Heart left ventricle (tissue), 16 donors: ENCODE data around the gene RPL29. TPM values are rescaled to one million over a fixed set of nuclear protein-coding genes. Genes with fewer than 3 reads are reported as not detected.
"Not testable (repeated sequence)": the region's sequence is repeated elsewhere in the genome, so short reads cannot be mapped to it uniquely, and the experiment has no call there.

Experiments
- ATAC-seq, 4 donors: fragments of 200-7000 bp; cut with Tn5 transposase; one replicate each; pipeline ENCODE4 v1.9.1; 2020 to 2022; ENCODE audit warnings: moderate library complexity in 4 of 4, mild to moderate bottlenecking in 3 of 4, moderate number of reproducible peaks in 1 of 4
- DNase-seq, 5 donors: peaks; one replicate each; pipeline ENCODE4 v3.0.0-alpha.2; 2020
- H3K27ac ChIP-seq, 12 donors: fragments of 200-600 bp; sonication (generic) in 4 of 12; one replicate each; pipeline versions ENCODE4 v1.5.0 to v1.8.0; 2016 to 2022; ENCODE audit warnings: mild to moderate bottlenecking in 2 of 12
- H3K27me3 ChIP-seq, 9 donors: fragments of 200-600 bp; sonication (generic) in 2 of 9; one replicate each; pipeline versions ENCODE4 v1.5.1 to v1.8.0; 2016 to 2022; ENCODE audit warnings: mild to moderate bottlenecking in 3 of 9
- H3K36me3 ChIP-seq, 9 donors: fragments of 200-600 bp; sonication (generic) in 2 of 9; one replicate each; pipeline versions ENCODE4 v1.5.0 to v1.8.0; 2018 to 2022; ENCODE audit warnings: mild to moderate bottlenecking in 2 of 9
- H3K4me1 ChIP-seq, 12 donors: fragments of 200-600 bp; sonication (generic) in 4 of 12; one replicate each; pipeline versions ENCODE4 v1.5.0 to v1.8.0; 2016 to 2022; ENCODE audit warnings: mild to moderate bottlenecking in 3 of 12
- H3K4me3 ChIP-seq, 12 donors: fragments of 200-600 bp; sonication (generic) in 4 of 12; one replicate each; pipeline versions ENCODE4 v1.5.0 to v1.8.0; 2017 to 2022; ENCODE audit warnings: mild to moderate bottlenecking in 9 of 12, moderate library complexity in 4 of 12
- H3K9me3 ChIP-seq, 12 donors: fragments of 200-600 bp; sonication (generic) in 4 of 12; one replicate each; pipeline versions ENCODE4 v1.5.0 to v1.8.0; 2016 to 2022; ENCODE audit warnings: mild to moderate bottlenecking in 1 of 12
- CTCF ChIP-seq, 12 donors: fragments of 200-600 bp; sonication (generic) in 4 of 12; IDR thresholded peaks; one replicate each; pipeline versions ENCODE4 v1.5.0 to v1.8.0; 2018 to 2022; ENCODE audit warnings: antibody characterized with exemption in 12 of 12, mild to moderate bottlenecking in 5 of 12
- POLR2A ChIP-seq, 2 donors: fragments of 450-650 bp; IDR thresholded peaks; one replicate each; pipeline ENCODE4 v1.6.1; 2017; ENCODE audit warnings: antibody characterized with exemption in 2 of 2, mild to moderate bottlenecking in 2 of 2, moderate library complexity in 2 of 2
- WGBS, 4 donors: extraction: QIAGEN DNeasy Blood & Tissue Kit in 2 of 4; methylation state at CpG; one replicate each; pipeline versions ENCODE4 v1.1.5 to v1.1.7; 2013 to 2018; 5-methylcytosine and 5-hydroxymethylcytosine counted together
- intact Hi-C, 10 donors: fragments of 100-400 bp; cut with DNase I; formaldehyde crosslinking; loops; one replicate each; pipeline versions ENCODE4 v1.11.1 to v1.14.2; 2022
- polyA plus RNA-seq, 2 donors: library from polyadenylated mRNA; stranded (reverse); fragments of 200-250 nt; gene quantifications; one replicate each; pipeline ENCODE4 v1.2.3, GENCODE V29; 2013
- total RNA-seq, 9 donors: library from RNA; depleted of rRNA in 2 of 9; stranded (reverse); fragments of >200 nt in 2 of 9; fragmentation: NEBNext Ultra II Directional in 3 of 9; extraction: Animal tissue kit (Norgen Biotek cat#: 25700) in 3 of 9; gene quantifications; one replicate each; pipeline versions ENCODE4 v1.1.0 to v1.2.4, GENCODE V29; 2016 to 2023
- donor health status: ischemic (EF 13 %, LVEDD 7.1; RV severe dilation, severe dysfunction).
- donor health status: healthy with polysubstance abuse.
- donor health status: DM: no; HTN: yes; CAD: no.
- donor health status: DM: no; HTN: no; CAD: no.
- donor health status: ischemic (EF 25% LVEDD 6.9; RV normal size, moderate dysfunction).
- donor health status: ischemic (EF 25% LVEDD 5.7; RV mildly dilated, moderate dysfunction).
- donor health status: healthy.
- donor health status: DM: yes; HTN: yes; CAD: no.
- donor health status: ischemic (EF 35%, LVEDD 5.7; RV mildly dilated, moderate dysfunction).
- donor health status: nonischemic (EF 11% LVEDD 7.7; RV severe dilation, severe dysfunction).
- donor health status: DM: yes; HTN: yes; CAD: no.
- donor health status: PGD.
- donor health status: ischemic (EF 29% LVEDD 5.4; RV normal size, mild dysfunction).
- donor health status: nonischemic (EF 23%, LVEDD 6.1; RV moderate dilation, normal function).

RPL29 gene
- total and polyA plus RNA-seq, 11 donors = 515 to 1,405 (median 731) TPM

- 88 to 96% (median 92%) methylated on average over 2 to 3 of the region's 3 CpGs for WGBS, 4 donors
- TF ChIP-seq CTCF (IDR thresholded peaks at IDR 0.05) (no peak), POLR2A (IDR thresholded peaks at IDR 0.05) (no peak)
- peaks cover 0 to 24% (median 8%) of the 10 kb centered on the region in 12 donors for H3K4me1 ChIP-seq
- no peak overlapping the region for H3K27ac ChIP-seq
- H3K9me3 ChIP-seq = no peaks in the 10 kb centered on the region
- H3K4me3 ChIP-seq = no peak overlapping the region
- DNase-seq = no peak
- intact Hi-C loops = no loop called here
- no peak for ATAC-seq
- H3K27me3 ChIP-seq = no peaks in the 10 kb centered on the region
- no peaks in the 10 kb centered on the region for H3K36me3 ChIP-seq
These were observed 39.0 kb upstream of the RPL29 start for GRCh38 chr3:52034651-52035050.

GRCh38 chr3:52034212-52034611 lies 38.5 kb upstream of the RPL29 start:
- intact Hi-C loops = no loop called here
- no peak overlapping the region for H3K27ac ChIP-seq
- no peaks in the 10 kb centered on the region for H3K27me3 ChIP-seq
- ATAC-seq (no peak), DNase-seq (no peak)
- WGBS, 4 donors = 80 to 93% (median 92%) methylated on average over 5 of the region's 5 CpGs
- H3K4me1 ChIP-seq = peaks cover 0 to 24% (median 6%) of the 10 kb centered on the region in 12 donors
- no peaks in the 10 kb centered on the region for H3K36me3 ChIP-seq
- no peak overlapping the region for H3K4me3 ChIP-seq
- TF ChIP-seq CTCF (IDR thresholded peaks at IDR 0.05) (no peak), POLR2A (IDR thresholded peaks at IDR 0.05) (no peak)
- H3K9me3 ChIP-seq = no peaks in the 10 kb centered on the region

GRCh38 chr3:52033748-52034147 lies 38.1 kb upstream of the RPL29 start:
- H3K27ac ChIP-seq, H3K4me3 ChIP-seq, H3K9me3 ChIP-seq, DNase-seq, H3K36me3 ChIP-seq, ATAC-seq, intact Hi-C loops, H3K27me3 ChIP-seq: not testable (repeated sequence)
- H3K4me1 ChIP-seq = peaks cover 0 to 24% (median 8%) of the 10 kb centered on the region in 12 donors
- 86 to 97% (median 94%) methylated on average over 6 of the region's 6 CpGs for WGBS, 4 donors

- Histone ChIP-seq H3K27ac (peak overlapping the region in 3 of 12 donors; percentile 5 to 49 (median 27)), H3K27me3 (no peaks in the 10 kb centered on the region), H3K9me3 (no peaks in the 10 kb centered on the region), H3K36me3 (no peaks in the 10 kb centered on the region), H3K4me3 (no peak overlapping the region), H3K4me1 (peaks cover 0 to 30% (median 12%) of the 10 kb centered on the region in 12 donors)
- 70 to 86% (median 77%) methylated on average over 10 to 11 of the region's 11 CpGs for WGBS, 4 donors
- ATAC-seq (peak in 2 of 4 donors; percentile 7 to 16), DNase-seq (peak in 1 of 5 donors; percentile 11)
- TF ChIP-seq POLR2A (IDR thresholded peaks at IDR 0.05) (no peak), CTCF (IDR thresholded peaks at IDR 0.05) (no peak)
- intact Hi-C loops = no loop called here
These were observed 37.2 kb upstream of the RPL29 start for GRCh38 chr3:52032702-52033408.
